SU-DHL-6 (cell line): ENCODE results near the gene ADAM21.

Experiments
- H2AFZ ChIP-seq: fragments of 200-600 bp; sonication (generic); 2 replicates; pipeline ENCODE4 v1.6.1; 2014; ENCODE audit warnings: low read depth, mild to moderate bottlenecking, moderate library complexity, mixed read lengths, antibody characterized with exemption, low read length; ENCODE audit not compliant: severe bottlenecking
- H3F3A ChIP-seq: fragments of 200-600 bp; shearing (Covaris generic); 2 replicates; pipeline ENCODE4 v1.6.0; 2016; ENCODE audit warnings: antibody characterized with exemption, mild to moderate bottlenecking; ENCODE audit not compliant: insufficient read depth
- H3K27ac ChIP-seq: fragments of 200-600 bp; sonication (generic); 2 replicates; pipeline ENCODE4 v1.5.1; 2016; ENCODE audit warnings: low read depth, mild to moderate bottlenecking, low read length, moderate library complexity, mixed read lengths
- H3K27me3 ChIP-seq: fragments of 200-600 bp; sonication (generic), shearing (Covaris generic); 2 replicates; pipeline ENCODE4 v1.6.0; 2014; ENCODE audit warnings: mild to moderate bottlenecking, low read length
- H3K36me3 ChIP-seq: fragments of 200-600 bp; sonication (generic); 2 replicates; pipeline ENCODE4 v1.6.1; 2014; ENCODE audit warnings: mild to moderate bottlenecking, low read length, mixed read lengths
- H3K4me2 ChIP-seq: fragments of 300-600, 200-600 bp; shearing (Covaris generic), sonication (generic); 2 replicates; pipeline ENCODE4 v1.6.0; 2014; ENCODE audit warnings: low read length, low read depth, mild to moderate bottlenecking; ENCODE audit not compliant: poor library complexity, severe bottlenecking
- H3K4me3 ChIP-seq: fragments of 200-600 bp; sonication (generic); 2 replicates; pipeline ENCODE4 v1.5.1; 2014; ENCODE audit warnings: antibody characterized with exemption, low read length, mild to moderate bottlenecking, mixed read lengths; ENCODE audit not compliant: insufficient read depth, poor library complexity, severe bottlenecking
- H3K79me2 ChIP-seq: fragments of 200-600 bp; sonication (generic); 2 replicates; pipeline ENCODE4 v1.6.1; 2014; ENCODE audit warnings: mild to moderate bottlenecking, low read length, moderate library complexity; ENCODE audit not compliant: insufficient read depth
- H3K9ac ChIP-seq: fragments of 200-600 bp; sonication (generic); 2 replicates; pipeline ENCODE4 v1.7.0; 2014; ENCODE audit warnings: mild to moderate bottlenecking, low read length
- H3K9me2 ChIP-seq: fragments of 200-600 bp; sonication (generic); replicated peaks from 2 replicates; pipeline ENCODE4 v1.6.1; 2014; ENCODE audit warnings: low read length; ENCODE audit not compliant: insufficient read depth
- H3K9me3 ChIP-seq: fragments of 200-600 bp; sonication (generic); 2 replicates; pipeline ENCODE4 v1.6.1; 2014; ENCODE audit warnings: low read length, mixed read lengths; ENCODE audit not compliant: insufficient read depth
- H4K20me1 ChIP-seq: fragments of 200-600 bp; sonication (generic); 2 replicates; pipeline ENCODE4 v1.6.1; 2014; ENCODE audit warnings: low read depth, mild to moderate bottlenecking, antibody characterized with exemption, low read length, moderate library complexity, mixed read lengths
- CTCF ChIP-seq: fragments of 200-600 bp; sonication (generic); IDR thresholded peaks from one replicate; pipeline ENCODE4 v1.5.1; 2017; ENCODE audit warnings: antibody characterized with exemption, mild to moderate bottlenecking, low read length, moderate library complexity; ENCODE audit not compliant: insufficient read depth, poor library complexity, severe bottlenecking
- EZH2phosphoT487 ChIP-seq: fragments of 200-600 bp; sonication (generic), shearing (Covaris generic); conservative IDR thresholded peaks from 2 replicates; pipeline ENCODE4 v1.6.1; 2018; ENCODE audit warnings: mild to moderate bottlenecking, antibody characterized with exemption, low read length, moderate library complexity, mixed read lengths

The ADAM21 gene

GRCh38 chr14:70441641-70442040, 10.3 kb upstream of the ADAM21 start:
- Histone ChIP-seq H3K36me3 (no peaks in the 10 kb centered on the region), H4K20me1 (no peaks in the 10 kb centered on the region), H2AFZ (no peak overlapping the region), H3K9me3 (peaks cover 36% of the 10 kb centered on the region), H3F3A (no peaks in the 10 kb centered on the region), H3K27ac (no peak overlapping the region), H3K9me2 (no peaks in the 10 kb centered on the region), H3K9ac (no peak overlapping the region), H3K4me2 (no peak overlapping the region), H3K79me2 (no peaks in the 10 kb centered on the region), H3K27me3 (no peaks in the 10 kb centered on the region; the same call in 1 of the 2 replicates), H3K4me3 (no peak overlapping the region)
- TF ChIP-seq CTCF: no peak
- no peak for TF ChIP-seq EZH2phosphoT487

DNA sequence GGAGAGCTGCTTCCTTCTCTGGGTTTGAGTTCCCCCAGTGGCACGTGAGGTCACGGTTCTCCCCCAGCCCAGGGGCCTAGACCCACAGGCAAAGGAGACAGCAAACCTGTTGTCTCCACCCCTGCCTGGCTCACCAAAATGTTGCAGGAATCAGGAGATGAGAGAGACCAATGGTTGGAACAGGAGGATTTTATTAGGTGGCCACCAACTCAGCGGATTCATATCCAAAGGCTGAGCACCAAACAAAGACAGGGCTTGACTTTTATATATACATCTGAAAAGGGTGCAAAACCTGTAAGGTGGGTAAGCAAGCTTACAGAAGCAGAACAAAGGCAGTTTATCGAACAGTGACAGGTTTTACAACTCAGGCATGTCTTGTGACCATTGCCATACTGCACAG, 9.2 kb upstream of the ADAM21 start:
- TF ChIP-seq EZH2phosphoT487 (no peak), CTCF (no peak)
- H3K9ac ChIP-seq: no peak overlapping the region
- peaks cover 25% of the 10 kb centered on the region for H3K9me3 ChIP-seq

GRCh38 chr14:70448633-70449340, 3.2 kb upstream of the ADAM21 start:
- Histone ChIP-seq H2AFZ (no peak overlapping the region), H3K9ac (no peak overlapping the region), H3K4me2 (no peak overlapping the region), H4K20me1 (no peaks in the 10 kb centered on the region), H3F3A (no peaks in the 10 kb centered on the region), H3K9me2 (no peaks in the 10 kb centered on the region), H3K9me3 (no peaks in the 10 kb centered on the region), H3K4me3 (no peak overlapping the region), H3K27me3 (no peaks in the 10 kb centered on the region), H3K79me2 (no peaks in the 10 kb centered on the region), H3K36me3 (no peaks in the 10 kb centered on the region), H3K27ac (no peak overlapping the region)
- no peak for TF ChIP-seq CTCF
- TF ChIP-seq EZH2phosphoT487: no peak

More for the DNA sequence above, 9.2 kb upstream of the ADAM21 start:
- Histone ChIP-seq H4K20me1 (no peaks in the 10 kb centered on the region), H3K9me2 (no peaks in the 10 kb centered on the region), H3K36me3 (no peaks in the 10 kb centered on the region), H3K27me3 (no peaks in the 10 kb centered on the region; the same call in 1 of the 2 replicates), H3K79me2 (no peaks in the 10 kb centered on the region), H3K4me2 (no peak overlapping the region), H3K27ac (no peak overlapping the region), H3F3A (no peaks in the 10 kb centered on the region), H2AFZ (no peak overlapping the region), H3K4me3 (no peak overlapping the region)
